Prostate gland (tissue), 2 donors: ENCODE measurements around the gene TLR8. TPM values are rescaled to one million over a fixed set of nuclear protein-coding genes. Genes with fewer than 3 reads are reported as not detected.

ENCODE experiments used
- DNase-seq: peaks from one replicate; pipeline ENCODE4 v3.0.0-alpha.2; 2019; ENCODE audit warnings: low spot score
- H3K27ac ChIP-seq, 2 donors: fragments of 200-600 bp; sonication (generic); 2 replicates each; pipeline ENCODE4 v1.5.1; 2017 to 2019
- H3K27me3 ChIP-seq: fragments of 200-600 bp; sonication (generic); replicated peaks from 2 replicates; pipeline ENCODE4 v1.5.1; 2019; ENCODE audit not compliant: insufficient read depth
- H3K36me3 ChIP-seq, 2 donors: fragments of 200-600 bp; sonication (generic); 1 replicate in 1 of 2; 2 replicates in 1 of 2; pipeline versions ENCODE4 v1.5.1 to v1.8.1; 2017 to 2019
- H3K4me1 ChIP-seq: fragments of 200-600 bp; sonication (generic); replicated peaks from 2 replicates; pipeline ENCODE4 v1.5.1; 2019
- H3K4me3 ChIP-seq, 2 donors: fragments of 200-600 bp; sonication (generic); 2 replicates each; pipeline ENCODE4 v1.5.1; 2017 to 2019
- H3K9me3 ChIP-seq: fragments of 200-600 bp; sonication (generic); 2 replicates; pipeline ENCODE4 v1.5.1; 2017
- POLR2A ChIP-seq: fragments of 450-650 bp; IDR thresholded peaks from one replicate; pipeline ENCODE4 v1.6.1; 2016; ENCODE audit warnings: antibody characterized with exemption, mild to moderate bottlenecking
- POLR2AphosphoS5 ChIP-seq: sonication (generic); formaldehyde crosslinking; IDR thresholded peaks from one replicate; pipeline ENCODE4 v1.6.1; 2017; ENCODE audit warnings: antibody characterized with exemption
- WGBS: methylation state at CpG from one replicate; pipeline ENCODE4 v1.1.5; 2018; 5-methylcytosine and 5-hydroxymethylcytosine counted together
- intact Hi-C: fragments of 100-400 bp; cut with DNase I; formaldehyde crosslinking; loops from one replicate; pipeline ENCODE4 v1.14.2; 2022
- total RNA-seq, 2 donors: library from RNA; depleted of rRNA; stranded (reverse); fragments of >200 nt; gene quantifications; one replicate each; pipeline ENCODE4 v1.1.0, GENCODE V29; 2016
- TF ChIP-seq, protein P1 (sequence below), 4 experiments: fragments of 200-600 bp in 2 of 4; fragments of 450-650 bp in 2 of 4; sonication (generic) in 2 of 4; IDR thresholded peaks; 1 replicate in 3 of 4; 2 replicates in 1 of 4; pipeline ENCODE4 v1.5.1; 2016 to 2019; ENCODE audit warnings: antibody characterized with exemption in 4 of 4, mild to moderate bottlenecking in 2 of 4, moderate library complexity in 2 of 4

Gene TLR8
- total RNA-seq, 2 donors from 2014 or later, result 0.18 to 0.57 TPM

GRCh38 chrX:12901486-12901885 lies 4.9 kb upstream of the TLR8 start:
- H3K27me3 ChIP-seq, result no peaks in the 10 kb centered on the region
- WGBS, result 25% methylated on average over 10 of the region's 10 CpGs
- H3K36me3 ChIP-seq, result no peaks in the 10 kb centered on the region
- H3K4me3 ChIP-seq, result no peak overlapping the region
- H3K27ac ChIP-seq, result no peak overlapping the region
- H3K9me3 ChIP-seq, result no peaks in the 10 kb centered on the region
- intact Hi-C loops, result no loop called here
- TF ChIP-seq POLR2AphosphoS5 (no peak), POLR2A (no peak)
- TF ChIP-seq, protein P1, sequence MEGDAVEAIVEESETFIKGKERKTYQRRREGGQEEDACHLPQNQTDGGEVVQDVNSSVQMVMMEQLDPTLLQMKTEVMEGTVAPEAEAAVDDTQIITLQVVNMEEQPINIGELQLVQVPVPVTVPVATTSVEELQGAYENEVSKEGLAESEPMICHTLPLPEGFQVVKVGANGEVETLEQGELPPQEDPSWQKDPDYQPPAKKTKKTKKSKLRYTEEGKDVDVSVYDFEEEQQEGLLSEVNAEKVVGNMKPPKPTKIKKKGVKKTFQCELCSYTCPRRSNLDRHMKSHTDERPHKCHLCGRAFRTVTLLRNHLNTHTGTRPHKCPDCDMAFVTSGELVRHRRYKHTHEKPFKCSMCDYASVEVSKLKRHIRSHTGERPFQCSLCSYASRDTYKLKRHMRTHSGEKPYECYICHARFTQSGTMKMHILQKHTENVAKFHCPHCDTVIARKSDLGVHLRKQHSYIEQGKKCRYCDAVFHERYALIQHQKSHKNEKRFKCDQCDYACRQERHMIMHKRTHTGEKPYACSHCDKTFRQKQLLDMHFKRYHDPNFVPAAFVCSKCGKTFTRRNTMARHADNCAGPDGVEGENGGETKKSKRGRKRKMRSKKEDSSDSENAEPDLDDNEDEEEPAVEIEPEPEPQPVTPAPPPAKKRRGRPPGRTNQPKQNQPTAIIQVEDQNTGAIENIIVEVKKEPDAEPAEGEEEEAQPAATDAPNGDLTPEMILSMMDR (IDR thresholded peaks at IDR 0.05), result peak; percentile 15 to 55 (median 46)
- H3K4me1 ChIP-seq, result no peaks in the 10 kb centered on the region
- DNase-seq, result peak; percentile 24

DNA sequence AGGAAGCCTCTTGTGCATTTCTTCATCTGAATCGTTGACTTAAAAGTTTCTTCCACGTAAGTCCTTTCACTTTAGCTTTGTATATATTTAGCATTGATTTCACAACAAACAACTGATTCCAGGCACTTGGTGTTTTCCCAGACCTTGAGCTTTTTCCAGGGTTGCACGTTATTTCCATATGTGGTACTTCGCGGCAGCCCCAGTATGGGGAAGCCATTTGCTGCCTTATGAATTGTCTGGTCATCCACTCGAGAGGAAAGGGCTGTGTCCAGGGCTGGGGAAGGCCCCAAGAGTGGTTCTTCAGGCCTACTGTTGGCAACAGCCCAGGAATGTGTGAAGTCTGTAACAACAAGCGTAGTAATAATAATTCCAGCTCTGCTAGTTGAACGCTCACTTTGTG lies 2.8 kb upstream of the TLR8 start:
- no peaks in the 10 kb centered on the region for H3K4me1 ChIP-seq
- WGBS, result 79% methylated on average over 8 of the region's 8 CpGs
- H3K36me3 ChIP-seq, result no peaks in the 10 kb centered on the region
- H3K27me3 ChIP-seq, result no peaks in the 10 kb centered on the region
- no peaks in the 10 kb centered on the region for H3K9me3 ChIP-seq
- DNase-seq, result no peak
- TF ChIP-seq POLR2AphosphoS5, result no peak
- TF ChIP-seq POLR2A, result no peak
- TF ChIP-seq, protein P1 (IDR thresholded peaks at IDR 0.05), result no peak
- no peak overlapping the region for H3K27ac ChIP-seq
- H3K4me3 ChIP-seq, result no peak overlapping the region
- intact Hi-C loops, result no loop called here

DNA sequence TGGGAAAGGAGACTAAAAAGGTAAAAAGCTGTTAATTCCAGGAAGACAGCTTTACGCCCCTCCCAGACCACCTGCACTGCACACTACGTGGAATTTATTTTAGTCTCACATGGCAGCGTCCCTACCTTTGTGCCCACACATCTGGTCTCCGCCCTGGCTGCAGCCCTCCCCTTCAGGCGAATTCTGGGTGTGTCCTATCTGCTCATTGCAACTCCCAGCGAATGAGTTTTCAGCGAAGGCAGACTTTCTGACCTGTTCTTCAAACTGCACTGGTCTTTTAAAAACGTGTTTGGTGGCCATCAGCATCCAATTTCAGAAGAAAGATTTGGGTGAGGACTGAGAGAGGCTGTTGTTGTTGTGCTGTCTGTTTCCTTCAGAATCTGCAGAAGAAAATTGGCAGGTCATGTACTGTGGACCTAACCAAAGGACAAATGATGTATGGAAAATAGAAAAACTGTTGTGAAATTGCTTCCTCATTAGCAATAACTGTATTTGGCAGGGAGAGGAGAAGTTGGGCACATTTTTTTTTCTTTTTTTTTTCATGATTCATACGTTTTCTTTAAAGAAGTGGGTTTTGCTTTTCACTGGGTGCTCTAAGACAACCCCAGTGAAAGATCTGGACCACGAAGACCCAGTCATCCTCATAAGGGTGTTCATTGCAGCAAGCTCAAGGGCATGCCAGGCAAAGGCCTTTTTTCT lies 4.2 kb downstream of the TLR8 start:
- H3K9me3 ChIP-seq, result no peaks in the 10 kb centered on the region
- intact Hi-C loops, result no loop called here
- DNase-seq, result no peak
- H3K4me1 ChIP-seq, result no peaks in the 10 kb centered on the region
- TF ChIP-seq POLR2AphosphoS5 (no peak), POLR2A (no peak)
- TF ChIP-seq, protein P1 (IDR thresholded peaks at IDR 0.05), result no peak
- H3K4me3 ChIP-seq, result no peak overlapping the region
- no peaks in the 10 kb centered on the region for H3K27me3 ChIP-seq
- WGBS, result 50% methylated on average over 10 of the region's 10 CpGs
- H3K27ac ChIP-seq, result no peak overlapping the region
- H3K36me3 ChIP-seq, result no peaks in the 10 kb centered on the region

DNA sequence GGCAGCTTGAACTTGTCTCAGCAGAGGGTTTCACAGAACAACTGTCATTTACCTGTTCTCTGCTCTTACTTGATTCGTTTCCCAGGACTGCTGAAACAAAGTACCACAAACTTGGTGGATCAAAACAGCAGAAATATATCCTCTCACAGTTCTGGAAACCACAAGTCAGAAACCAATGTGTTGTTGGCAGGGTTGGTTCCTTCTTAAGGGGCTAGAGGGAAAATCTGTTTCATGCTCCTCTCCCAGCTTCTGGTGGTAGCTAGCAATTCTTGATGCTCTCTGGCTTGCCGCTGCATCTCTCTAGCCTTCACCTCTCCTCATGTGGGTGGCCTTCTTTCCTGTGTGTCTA lies 4.7 kb downstream of the TLR8 start:
- intact Hi-C loops, result no loop called here

More for the DNA sequence above, 4.7 kb downstream of the TLR8 start:
- DNase-seq, result no peak
- Histone ChIP-seq H3K27me3 (no peaks in the 10 kb centered on the region), H3K4me1 (no peaks in the 10 kb centered on the region), H3K9me3 (no peaks in the 10 kb centered on the region), H3K4me3 (no peak overlapping the region), H3K27ac (no peak overlapping the region), H3K36me3 (no peaks in the 10 kb centered on the region)
- 65% methylated on average over 2 of the region's 2 CpGs for WGBS
- TF ChIP-seq POLR2AphosphoS5 (no peak), POLR2A (no peak)
- TF ChIP-seq, protein P1 (IDR thresholded peaks at IDR 0.05), result no peak
